Stomach (tissue), 9 donors: ENCODE measurements around the gene TRAPPC3. TPM values are rescaled to one million over a fixed set of nuclear protein-coding genes. Genes with fewer than 3 reads are reported as not detected.

ENCODE experiments used
- DNase-seq, 2 donors: peaks; one replicate each; pipeline versions ENCODE4 v3.0.0 to v3.0.0-alpha.2; 2013 to 2019
- H3K27ac ChIP-seq, 5 donors: fragments of 200-600 bp in 4 of 5; sonication (generic) in 4 of 5; one replicate each; pipeline ENCODE4 v1.5.1; 2013 to 2019; ENCODE audit warnings: mild to moderate bottlenecking in 1 of 5, moderate library complexity in 1 of 5
- H3K27me3 ChIP-seq, 3 donors: fragments of 200-600 bp; sonication (generic); one replicate each; pipeline ENCODE4 v1.5.1; 2017 to 2019; ENCODE audit warnings: mixed run types in 1 of 3
- H3K36me3 ChIP-seq, 4 donors: fragments of 200-600 bp; sonication (generic); 1 replicate in 3 of 4; 2 replicates in 1 of 4; pipeline ENCODE4 v1.5.1; 2016 to 2019
- H3K4me1 ChIP-seq, 4 donors: fragments of 200-600 bp; sonication (generic); one replicate each; pipeline ENCODE4 v1.5.1; 2016 to 2019
- H3K4me3 ChIP-seq, 4 donors: fragments of 200-600 bp; sonication (generic) in 3 of 4; one replicate each; pipeline ENCODE4 v1.5.1; 2016 to 2019; ENCODE audit warnings: mild to moderate bottlenecking in 1 of 4
- H3K9me3 ChIP-seq, 4 donors: fragments of 200-600 bp; sonication (generic); one replicate each; pipeline ENCODE4 v1.5.1; 2016 to 2019
- CTCF ChIP-seq, 7 experiments: fragments of 450-650 bp in 4 of 7; fragments of 200-600 bp in 3 of 7; sonication (generic) in 3 of 7; IDR thresholded peaks; one replicate each; pipeline ENCODE4 v1.5.1; 2016 to 2019; ENCODE audit warnings: antibody characterized with exemption in 7 of 7, control low read depth in 2 of 7, mild to moderate bottlenecking in 1 of 7
- EP300 ChIP-seq: sonication (generic); formaldehyde crosslinking; IDR thresholded peaks from one replicate; pipeline ENCODE4 v1.6.1; 2017; ENCODE audit warnings: antibody characterized with exemption
- POLR2A ChIP-seq, 4 donors: fragments of 450-650 bp; IDR thresholded peaks; one replicate each; pipeline ENCODE4 v1.6.1; 2016; ENCODE audit warnings: antibody characterized with exemption in 4 of 4, control low read depth in 2 of 4, mild to moderate bottlenecking in 1 of 4, moderate library complexity in 1 of 4
- POLR2AphosphoS5 ChIP-seq, 3 donors: sonication (generic); formaldehyde crosslinking; IDR thresholded peaks; one replicate each; pipeline ENCODE4 v1.6.1; 2016; ENCODE audit warnings: antibody characterized with exemption in 3 of 3
- WGBS, 5 donors: extraction: QIAGEN DNeasy Blood & Tissue Kit in 3 of 5; methylation state at CpG; one replicate each; pipeline versions ENCODE4 v1.1.5 to v1.1.7; 2013 to 2018; 5-methylcytosine and 5-hydroxymethylcytosine counted together
- intact Hi-C: fragments of 100-400 bp; cut with DNase I; formaldehyde crosslinking; loops from one replicate; pipeline ENCODE4 v1.15.1; 2023; ENCODE audit warnings: low total_unique reads
- polyA plus RNA-seq, 3 donors: library from polyadenylated mRNA; stranded (reverse); fragments of 200-250 nt; gene quantifications; one replicate each; pipeline ENCODE4 v1.2.3, GENCODE V29; 2013
- total RNA-seq, 5 donors: library from RNA; depleted of rRNA; stranded (reverse); fragments of >200 nt; gene quantifications; one replicate each; pipeline versions ENCODE4 v1.1.0 to v1.2.3, GENCODE V29; 2014 to 2016
- donor health status: healthy with polysubstance abuse.
- donor health status: Bipolar disorder and iron deficiency.
- donor health status: healthy.

Gene TRAPPC3
- total and polyA plus RNA-seq, 8 donors = 8.9 to 64.0 (median 60.9) TPM

- no peaks in the 10 kb centered on the region for H3K27me3 ChIP-seq
- DNase-seq = no peak
- no peaks in the 10 kb centered on the region for H3K9me3 ChIP-seq
- intact Hi-C loops = no loop called here
- no peak overlapping the region for H3K27ac ChIP-seq
- TF ChIP-seq CTCF (IDR thresholded peaks at IDR 0.05) (no peak), EP300 (no peak), POLR2A (IDR thresholded peaks at IDR 0.05) (no peak), POLR2AphosphoS5 (IDR thresholded peaks at IDR 0.05) (no peak)
- 92 to 95% (median 94%) methylated on average over 8 to 9 of the region's 9 CpGs for WGBS, 5 donors
- no peak overlapping the region for H3K4me3 ChIP-seq
- peaks cover 14 to 68% (median 42%) of the 10 kb centered on the region in 4 donors for H3K4me1 ChIP-seq
- H3K36me3 ChIP-seq = peaks cover 27 to 66% (median 60%) of the 10 kb centered on the region in 4 donors
Measured at GRCh38 chr1:36092798-36093185, 56.5 kb downstream of the TRAPPC3 start.

DNA sequence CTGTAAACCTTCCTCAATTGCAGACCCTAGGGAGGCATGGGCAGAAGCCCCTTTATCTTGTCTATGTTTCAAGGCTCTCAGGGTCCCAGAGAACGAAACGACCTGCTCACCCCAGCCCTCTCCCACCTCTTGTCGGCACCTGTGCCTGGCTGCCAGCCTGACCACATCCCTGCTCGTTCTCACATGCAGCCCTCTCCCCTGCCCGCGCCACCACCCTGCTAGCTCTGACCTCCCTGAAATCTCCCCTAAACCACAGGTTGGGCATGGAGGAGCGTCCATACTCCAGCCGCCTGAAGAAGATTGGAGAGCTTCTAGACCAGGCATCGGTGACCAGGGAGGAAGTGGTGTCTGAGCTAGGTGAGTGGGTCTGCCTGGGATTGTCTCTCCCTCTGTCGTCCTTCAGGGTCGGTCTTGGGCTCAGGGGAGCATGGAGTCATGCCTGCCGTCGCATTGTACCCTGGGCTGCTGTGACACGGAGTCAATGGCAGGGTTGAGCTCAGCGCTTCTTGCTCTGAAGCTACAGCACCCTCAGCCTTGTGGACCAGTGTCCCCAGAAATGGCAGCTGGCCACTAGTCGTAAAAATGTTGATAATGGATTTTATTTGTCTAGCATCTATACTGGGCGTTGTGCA lies 57.0 kb downstream of the TRAPPC3 start:
- Histone ChIP-seq H3K36me3 (peaks cover 27 to 66% (median 60%) of the 10 kb centered on the region in 4 donors), H3K27ac (no peak overlapping the region), H3K4me3 (no peak overlapping the region), H3K9me3 (no peaks in the 10 kb centered on the region), H3K27me3 (no peaks in the 10 kb centered on the region), H3K4me1 (peaks cover 14 to 66% (median 42%) of the 10 kb centered on the region in 4 donors)
- DNase-seq = no peak
- intact Hi-C loops = no loop called here
- WGBS, 5 donors = 87 to 95% (median 93%) methylated on average over 12 to 17 of the region's 17 CpGs
- no peak for TF ChIP-seq POLR2A (IDR thresholded peaks at IDR 0.05)
- no peak for TF ChIP-seq EP300
- TF ChIP-seq CTCF (IDR thresholded peaks at IDR 0.05) = no peak
- no peak for TF ChIP-seq POLR2AphosphoS5 (IDR thresholded peaks at IDR 0.05)

GRCh38 chr1:36091698-36092097 lies 57.6 kb downstream of the TRAPPC3 start:
- DNase-seq = no peak
- Histone ChIP-seq H3K4me3 (no peak overlapping the region), H3K36me3 (peaks cover 27 to 61% (median 58%) of the 10 kb centered on the region in 4 donors), H3K4me1 (peaks cover 14 to 62% (median 42%) of the 10 kb centered on the region in 4 donors), H3K27ac (no peak overlapping the region), H3K27me3 (no peaks in the 10 kb centered on the region), H3K9me3 (no peaks in the 10 kb centered on the region)
- WGBS, 5 donors = 92 to 100% (median 96%) methylated on average over 3 to 13 of the region's 13 CpGs
- TF ChIP-seq CTCF (IDR thresholded peaks at IDR 0.05) = no peak
- intact Hi-C loops = no loop called here

DNA sequence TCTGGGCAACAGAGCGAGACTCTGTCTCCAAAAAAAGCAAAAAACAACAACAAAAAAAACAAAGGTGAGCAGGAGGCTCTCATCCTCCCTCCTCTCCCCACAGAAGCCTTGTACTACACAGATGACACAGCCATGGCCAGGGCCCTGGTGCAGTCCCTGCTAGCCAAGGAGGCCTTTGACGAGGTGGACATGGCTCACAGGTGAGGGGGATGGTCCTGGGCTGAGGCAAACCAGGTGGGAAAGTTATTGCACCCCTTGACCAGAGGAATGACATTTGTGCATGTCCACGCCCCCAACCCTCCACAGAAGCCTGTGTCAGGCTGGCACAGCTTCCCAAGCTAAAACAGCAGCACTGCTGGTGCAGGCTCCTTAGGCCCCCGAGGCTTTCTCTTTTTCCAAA lies 58.1 kb downstream of the TRAPPC3 start:
- H3K36me3 ChIP-seq = peaks cover 27 to 56% (median 53%) of the 10 kb centered on the region in 4 donors
- H3K27ac ChIP-seq = no peak overlapping the region
- TF ChIP-seq POLR2A (IDR thresholded peaks at IDR 0.05) (no peak), POLR2AphosphoS5 (IDR thresholded peaks at IDR 0.05) (no peak), CTCF (IDR thresholded peaks at IDR 0.05) (no peak), EP300 (no peak)
- no peaks in the 10 kb centered on the region for H3K9me3 ChIP-seq
- no peak for DNase-seq
- H3K27me3 ChIP-seq = peaks cover 0 to 2% (median 0%) of the 10 kb centered on the region in 3 donors
- 87 to 94% (median 93%) methylated on average over 3 to 4 of the region's 4 CpGs for whole genome bisulfite sequencing, 5 donors
- intact Hi-C loops = no loop called here
- peaks cover 14 to 62% (median 40%) of the 10 kb centered on the region in 4 donors for H3K4me1 ChIP-seq
- H3K4me3 ChIP-seq = no peak overlapping the region
